GM18505 (cell line): Measurements from ENCODE around the gene LUZP1.

Source experiments
- ATAC-seq: cut with Tn5 transposase; IDR thresholded peaks from one replicate; pipeline ENCODE4 v1.9.1; 2021; ENCODE audit not compliant: unreplicated experiment
- POLR2A ChIP-seq: IDR thresholded peaks from 4 replicates; pipeline ENCODE4 v1.6.1; 2011; ENCODE audit warnings: borderline replicate concordance; ENCODE audit not compliant: insufficient read depth, insufficient read length; ENCODE audit errors: extremely low read depth

LUZP1 gene

GRCh38 chr1:23152966-23153684 lies 15.5 kb downstream of the LUZP1 start:
- no peak for ATAC-seq
- TF ChIP-seq POLR2A, result no peak

- no peak for ATAC-seq
- TF ChIP-seq POLR2A, result no peak
These were observed 17.9 kb downstream of the LUZP1 start for GRCh38 chr1:23150742-23151141.

GRCh38 chr1:23150125-23150524 lies 18.5 kb downstream of the LUZP1 start:
- ATAC-seq, result no peak
- TF ChIP-seq POLR2A, result no peak

GRCh38 chr1:23149114-23149513 lies 19.5 kb downstream of the LUZP1 start:
- ATAC-seq, result no peak
- no peak for TF ChIP-seq POLR2A

GRCh38 chr1:23148084-23148483 lies 20.6 kb downstream of the LUZP1 start:
- no peak for ATAC-seq
- no peak for TF ChIP-seq POLR2A

GRCh38 chr1:23140940-23141596 lies 27.6 kb downstream of the LUZP1 start:
- no peak for TF ChIP-seq POLR2A
- ATAC-seq, result no peak

- TF ChIP-seq POLR2A, result no peak
- ATAC-seq, result no peak
These were observed 33.4 kb downstream of the LUZP1 start for GRCh38 chr1:23135268-23135667.

GRCh38 chr1:23134055-23134454 lies 34.6 kb downstream of the LUZP1 start:
- no peak for ATAC-seq
- no peak for TF ChIP-seq POLR2A

GRCh38 chr1:23133587-23133986 lies 35.1 kb downstream of the LUZP1 start:
- no peak for ATAC-seq

GRCh38 chr1:23132033-23132432 lies 36.6 kb downstream of the LUZP1 start:
- ATAC-seq, result no peak
- TF ChIP-seq POLR2A, result no peak

More at GRCh38 chr1:23133587-23133986, 35.1 kb downstream of the LUZP1 start:
- TF ChIP-seq POLR2A, result no peak

GRCh38 chr1:23129846-23130245 lies 38.8 kb downstream of the LUZP1 start:
- TF ChIP-seq POLR2A, result no peak
- ATAC-seq, result no peak

GRCh38 chr1:23126801-23127200 lies 41.9 kb downstream of the LUZP1 start:
- ATAC-seq, result no peak
- no peak for TF ChIP-seq POLR2A

GRCh38 chr1:23126200-23126599 lies 42.5 kb downstream of the LUZP1 start:
- no peak for TF ChIP-seq POLR2A
- ATAC-seq, result no peak

GRCh38 chr1:23125489-23125888 lies 43.2 kb downstream of the LUZP1 start:
- no peak for ATAC-seq
- TF ChIP-seq POLR2A, result no peak
